Liver (tissue), 9 donors: Measurements from ENCODE around the gene RRAGC. TPM values are rescaled to one million over a fixed set of nuclear protein-coding genes. Genes with fewer than 3 reads are reported as not detected.
A peak's percentile ranks its signal among the peaks of the same experiment; 100 is the strongest.

Experiments used
- DNase-seq: peaks from one replicate; pipeline ENCODE4 v3.0.0-alpha.2; 2017; ENCODE audit warnings: low spot score
- H3K27ac ChIP-seq, 2 donors: one replicate each; pipeline ENCODE4 v1.7.0; 2013; ENCODE audit warnings: inconsistent platforms in 2 of 2, low read length in 2 of 2, control low read depth in 1 of 2, low read depth in 1 of 2, mild to moderate bottlenecking in 1 of 2
- H3K27me3 ChIP-seq, 4 donors: one replicate each; pipeline versions ENCODE4 v1.6.1 to v1.7.0; 2013; ENCODE audit warnings: low read length in 3 of 4, inconsistent platforms in 1 of 4, mild to moderate bottlenecking in 1 of 4, moderate library complexity in 1 of 4; ENCODE audit not compliant: control insufficient read depth in 4 of 4, insufficient read depth in 4 of 4
- H3K36me3 ChIP-seq, 4 donors: one replicate each; pipeline versions ENCODE4 v1.6.1 to v1.7.0; 2013; ENCODE audit warnings: low read length in 3 of 4, mild to moderate bottlenecking in 3 of 4, low read depth in 1 of 4, moderate library complexity in 1 of 4; ENCODE audit not compliant: control insufficient read depth in 4 of 4, insufficient read depth in 3 of 4
- H3K4me1 ChIP-seq, 4 donors: one replicate each; pipeline versions ENCODE4 v1.6.1 to v1.7.0; 2013; ENCODE audit warnings: low read length in 3 of 4, mild to moderate bottlenecking in 3 of 4, moderate library complexity in 1 of 4; ENCODE audit not compliant: control insufficient read depth in 4 of 4, insufficient read depth in 4 of 4
- H3K4me3 ChIP-seq, 3 donors: one replicate each; pipeline versions ENCODE4 v1.6.1 to v1.7.0; 2013; ENCODE audit warnings: low read length in 3 of 3, control low read depth in 1 of 3, low read depth in 1 of 3, mild to moderate bottlenecking in 1 of 3
- H3K9ac ChIP-seq, 2 donors: one replicate each; pipeline ENCODE4 v1.7.0; 2013; ENCODE audit warnings: low read length in 2 of 2, mild to moderate bottlenecking in 2 of 2, moderate library complexity in 2 of 2, control low read depth in 1 of 2, low read depth in 1 of 2
- H3K9me3 ChIP-seq, 4 donors: one replicate each; pipeline versions ENCODE4 v1.6.1 to v1.7.0; 2013; ENCODE audit warnings: low read length in 3 of 4; ENCODE audit not compliant: control insufficient read depth in 4 of 4
- FOXA1 ChIP-seq: IDR thresholded peaks from 2 replicates; pipeline ENCODE4 v1.6.1; 2016; ENCODE audit warnings: antibody characterized with exemption
- FOXA2 ChIP-seq: IDR thresholded peaks from 2 replicates; pipeline ENCODE4 v1.6.1; 2016; ENCODE audit warnings: antibody characterized with exemption
- GABPA ChIP-seq, 2 donors: IDR thresholded peaks in 1 of 2; conservative IDR thresholded peaks in 1 of 2; 2 replicates each; pipeline ENCODE4 v1.6.1; 2016; ENCODE audit warnings: antibody characterized with exemption in 2 of 2, mild to moderate bottlenecking in 1 of 2, moderate library complexity in 1 of 2
- HNF4A ChIP-seq, 2 donors: conservative IDR thresholded peaks; 2 replicates each; pipeline ENCODE4 v1.6.1; 2016; ENCODE audit warnings: antibody characterized with exemption in 2 of 2, mild to moderate bottlenecking in 2 of 2
- HNF4G ChIP-seq: IDR thresholded peaks from 2 replicates; pipeline ENCODE4 v1.6.1; 2016; ENCODE audit warnings: antibody characterized with exemption
- NR2F2 ChIP-seq: IDR thresholded peaks from 2 replicates; pipeline ENCODE4 v1.6.1; 2016; ENCODE audit warnings: antibody characterized with exemption
- RAD21 ChIP-seq, 2 donors: IDR thresholded peaks; 2 replicates each; pipeline ENCODE4 v1.6.1; 2016; ENCODE audit warnings: antibody characterized with exemption in 2 of 2, mild to moderate bottlenecking in 2 of 2
- RXRA ChIP-seq, 2 donors: IDR thresholded peaks; 2 replicates each; pipeline ENCODE4 v1.6.1; 2017 to 2018; ENCODE audit warnings: antibody characterized with exemption in 2 of 2, mild to moderate bottlenecking in 1 of 2
- SP1 ChIP-seq: IDR thresholded peaks from 2 replicates; pipeline ENCODE4 v1.6.1; 2018; ENCODE audit warnings: antibody characterized with exemption, mild to moderate bottlenecking
- TAF1 ChIP-seq: conservative IDR thresholded peaks from 2 replicates; pipeline ENCODE4 v1.6.1; 2016; ENCODE audit warnings: antibody characterized with exemption, mild to moderate bottlenecking
- YY1 ChIP-seq: IDR thresholded peaks from 2 replicates; pipeline ENCODE4 v1.6.1; 2016; ENCODE audit warnings: antibody characterized with exemption, mild to moderate bottlenecking
- WGBS: extraction: QIAGEN DNeasy Blood & Tissue Kit; methylation state at CpG from one replicate; pipeline ENCODE4 v1.1.7; 2013; 5-methylcytosine and 5-hydroxymethylcytosine counted together
- polyA plus RNA-seq, 2 donors: library from polyadenylated mRNA; stranded (reverse) in 1 of 2; unstranded in 1 of 2; fragments of 200-250 nt in 1 of 2; fragments of >200 nt in 1 of 2; fragmentation: Nextera tagmentation in 1 of 2; extraction: Ambion mirVana in 1 of 2; gene quantifications; one replicate each; pipeline versions ENCODE4 v1.2.1 to v1.2.3, GENCODE V29; 2013 to 2015
- total RNA-seq, 2 donors: library from RNA; depleted of rRNA; stranded (reverse); fragments of >200 nt; gene quantifications; one replicate each; pipeline ENCODE4 v1.2.3, GENCODE V29; 2014
- TF ChIP-seq, protein P1 (sequence below): IDR thresholded peaks from 2 replicates; pipeline ENCODE4 v1.6.1; 2016; ENCODE audit warnings: antibody characterized with exemption
- TF ChIP-seq, protein P2 (sequence below): IDR thresholded peaks from 2 replicates; pipeline ENCODE4 v1.6.1; 2016; ENCODE audit warnings: antibody characterized with exemption
- TF ChIP-seq, protein P3 (sequence below): IDR thresholded peaks from 2 replicates; pipeline ENCODE4 v1.6.1; 2016; ENCODE audit warnings: antibody characterized with exemption, mild to moderate bottlenecking
- TF ChIP-seq, protein P4 (sequence below): fragments of 150-350 bp; IDR thresholded peaks from 2 replicates; pipeline ENCODE4 v1.5.1; 2017; ENCODE audit warnings: improper control_type of control experiment, low read depth, low read length; ENCODE audit not compliant: missing input control
- donor health status: healthy.
- donor health status: healthy.
- donor health status: healthy.
- donor health status: healthy.
- donor health status: healthy.

RRAGC gene
- total and polyA plus RNA-seq, 4 donors: 6.6 to 10.1 (median 7.2) TPM

DNA sequence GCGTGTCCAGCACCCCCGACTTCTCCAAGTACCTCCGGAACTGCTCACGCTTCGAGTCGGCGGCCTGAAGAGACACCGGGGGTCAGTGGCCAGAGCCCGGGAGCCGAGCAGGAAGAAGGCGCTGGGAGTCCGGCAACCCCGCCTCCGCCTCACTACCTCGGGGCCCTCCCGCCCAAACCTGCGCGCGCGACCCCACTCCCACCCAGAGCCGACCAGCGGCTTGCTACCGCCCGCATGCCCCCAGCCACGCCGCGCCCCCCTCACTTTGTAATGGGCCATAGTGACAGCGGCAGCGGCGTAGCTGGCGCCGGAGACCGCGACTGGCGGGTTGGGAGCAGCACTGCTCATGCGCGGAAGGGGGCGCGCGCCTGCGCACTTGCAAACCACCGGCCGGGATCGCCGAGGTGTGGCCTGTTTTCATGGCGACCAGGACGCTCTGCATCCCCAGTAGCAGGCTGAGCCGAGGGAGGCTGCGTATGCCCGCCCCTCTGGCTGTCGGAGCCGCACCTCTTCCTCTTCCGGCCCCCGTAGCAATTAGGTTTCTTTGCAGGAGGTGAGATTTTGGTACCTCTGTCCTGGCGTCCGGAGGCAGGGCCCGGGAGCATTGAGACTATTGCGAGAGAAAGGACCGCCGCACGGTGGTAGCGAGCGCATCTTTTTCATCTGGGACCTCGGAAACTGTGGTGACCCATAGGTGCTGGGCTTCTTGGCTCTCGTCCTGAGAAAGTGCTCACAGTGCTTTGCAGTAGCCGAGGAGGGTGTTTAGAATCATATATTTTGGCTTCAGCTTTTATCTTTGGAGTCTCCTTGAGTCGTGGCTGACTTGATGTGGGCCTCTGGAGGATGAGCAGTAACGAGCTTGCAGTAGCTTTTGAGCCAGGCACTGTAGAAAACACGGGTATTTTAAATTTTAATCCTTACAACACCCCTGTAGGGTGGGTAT is 13.7 kb upstream of the RRAGC start, which contains the start of gene MYCBP (continued):
- TF ChIP-seq RAD21 (IDR thresholded peaks at IDR 0.05): peak; percentile 55 to 65
- TF ChIP-seq NR2F2: no peak
- no peak for TF ChIP-seq FOXA2
- TF ChIP-seq GABPA (IDR thresholded peaks at IDR 0.05 in 1 of 2, conservative IDR thresholded peaks at IDR 0.05 in 1 of 2): peak; percentile 66 to 93

DNA sequence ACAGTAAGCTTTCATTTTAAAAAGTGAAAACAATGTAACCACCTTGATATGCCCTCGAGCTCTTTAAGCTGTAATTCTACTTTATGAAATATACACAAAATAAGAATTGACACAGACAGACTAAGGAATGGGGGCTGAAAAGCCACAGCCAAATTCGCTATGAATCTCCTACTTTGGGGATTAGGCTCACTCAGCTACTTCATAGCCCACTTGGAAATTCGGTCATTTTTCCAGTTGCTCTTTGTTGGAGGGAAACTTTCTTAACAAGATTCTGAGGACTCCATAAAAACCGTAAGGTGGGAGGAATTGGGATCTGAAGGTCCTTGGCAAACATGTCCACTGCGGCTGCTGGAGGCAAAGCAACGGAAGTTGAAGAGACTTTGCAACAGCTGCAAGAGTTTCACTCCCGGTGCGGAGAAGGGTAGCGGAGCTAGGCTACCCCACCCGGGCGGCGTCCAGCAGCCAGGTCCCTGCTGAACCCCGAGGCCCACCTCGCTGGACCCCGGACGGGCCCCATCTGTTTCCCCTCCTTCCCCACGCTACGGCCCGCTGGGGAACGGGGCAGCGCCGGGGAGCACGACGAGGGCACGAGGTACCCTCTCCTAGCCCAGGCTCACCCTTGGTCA is 12.9 kb upstream of the RRAGC start:
- TF ChIP-seq, protein P1, sequence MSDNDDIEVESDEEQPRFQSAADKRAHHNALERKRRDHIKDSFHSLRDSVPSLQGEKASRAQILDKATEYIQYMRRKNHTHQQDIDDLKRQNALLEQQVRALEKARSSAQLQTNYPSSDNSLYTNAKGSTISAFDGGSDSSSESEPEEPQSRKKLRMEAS: no peak
- TF ChIP-seq FOXA1: no peak
- no peak for TF ChIP-seq RXRA (IDR thresholded peaks at IDR 0.05)
- no peak for TF ChIP-seq TAF1
- no peak for TF ChIP-seq HNF4A (conservative IDR thresholded peaks at IDR 0.05)
- TF ChIP-seq FOXA2: no peak
- no peak for TF ChIP-seq GABPA (IDR thresholded peaks at IDR 0.05 in 1 of 2, conservative IDR thresholded peaks at IDR 0.05 in 1 of 2)
- TF ChIP-seq NR2F2: no peak
- TF ChIP-seq, protein P2, sequence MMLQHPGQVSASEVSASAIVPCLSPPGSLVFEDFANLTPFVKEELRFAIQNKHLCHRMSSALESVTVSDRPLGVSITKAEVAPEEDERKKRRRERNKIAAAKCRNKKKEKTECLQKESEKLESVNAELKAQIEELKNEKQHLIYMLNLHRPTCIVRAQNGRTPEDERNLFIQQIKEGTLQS: no peak
- H3K27ac ChIP-seq: peak overlapping the region; percentile 25 to 59
- H3K9ac ChIP-seq: peak overlapping the region in 1 of 2 donors; percentile 74
- H3K4me1 ChIP-seq: peaks cover 0 to 21% (median 19%) of the 10 kb centered on the region in 4 donors
- H3K4me3 ChIP-seq: peak overlapping the region; percentile 69 to 98 (median 95)
- DNase-seq: peak; percentile 41
- H3K9me3 ChIP-seq: no peaks in the 10 kb centered on the region
- no peaks in the 10 kb centered on the region for H3K27me3 ChIP-seq
- H3K36me3 ChIP-seq: peaks cover 0 to 3% (median 0%) of the 10 kb centered on the region in 4 donors
- WGBS: 5% methylated on average over 25 of the region's 25 CpGs

DNA sequence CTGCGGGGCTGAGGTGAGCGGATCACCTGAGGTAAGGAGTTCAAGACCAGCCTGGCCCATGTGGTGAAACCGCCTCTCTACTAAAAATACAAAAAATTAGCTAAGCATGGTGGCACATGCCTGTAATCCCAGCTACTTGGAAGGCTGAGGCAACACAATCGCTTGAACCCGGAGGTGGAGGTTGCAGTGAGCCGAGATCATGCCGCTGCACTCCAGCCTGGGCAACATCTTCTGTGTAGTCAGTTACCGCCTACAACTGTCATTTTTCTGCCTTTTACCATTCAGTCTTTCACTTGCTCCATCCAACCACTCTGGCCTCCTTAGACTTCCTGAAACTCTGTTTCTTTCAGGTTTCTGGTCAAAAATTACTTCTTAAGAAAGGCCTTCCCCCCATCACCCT is 11.4 kb upstream of the RRAGC start:
- 94% methylated on average over 8 of the region's 8 CpGs for WGBS
- Histone ChIP-seq H3K36me3 (peaks cover 0 to 5% (median 0%) of the 10 kb centered on the region in 4 donors), H3K27me3 (no peaks in the 10 kb centered on the region), H3K9ac (no peak overlapping the region), H3K9me3 (no peaks in the 10 kb centered on the region), H3K27ac (no peak overlapping the region), H3K4me1 (peaks cover 0 to 21% (median 19%) of the 10 kb centered on the region in 4 donors), H3K4me3 (no peak overlapping the region)
- TF ChIP-seq HNF4A (conservative IDR thresholded peaks at IDR 0.05) (no peak), YY1 (no peak), SP1 (no peak), HNF4G (no peak), FOXA2 (no peak), FOXA1 (no peak)
- TF ChIP-seq, protein P3, sequence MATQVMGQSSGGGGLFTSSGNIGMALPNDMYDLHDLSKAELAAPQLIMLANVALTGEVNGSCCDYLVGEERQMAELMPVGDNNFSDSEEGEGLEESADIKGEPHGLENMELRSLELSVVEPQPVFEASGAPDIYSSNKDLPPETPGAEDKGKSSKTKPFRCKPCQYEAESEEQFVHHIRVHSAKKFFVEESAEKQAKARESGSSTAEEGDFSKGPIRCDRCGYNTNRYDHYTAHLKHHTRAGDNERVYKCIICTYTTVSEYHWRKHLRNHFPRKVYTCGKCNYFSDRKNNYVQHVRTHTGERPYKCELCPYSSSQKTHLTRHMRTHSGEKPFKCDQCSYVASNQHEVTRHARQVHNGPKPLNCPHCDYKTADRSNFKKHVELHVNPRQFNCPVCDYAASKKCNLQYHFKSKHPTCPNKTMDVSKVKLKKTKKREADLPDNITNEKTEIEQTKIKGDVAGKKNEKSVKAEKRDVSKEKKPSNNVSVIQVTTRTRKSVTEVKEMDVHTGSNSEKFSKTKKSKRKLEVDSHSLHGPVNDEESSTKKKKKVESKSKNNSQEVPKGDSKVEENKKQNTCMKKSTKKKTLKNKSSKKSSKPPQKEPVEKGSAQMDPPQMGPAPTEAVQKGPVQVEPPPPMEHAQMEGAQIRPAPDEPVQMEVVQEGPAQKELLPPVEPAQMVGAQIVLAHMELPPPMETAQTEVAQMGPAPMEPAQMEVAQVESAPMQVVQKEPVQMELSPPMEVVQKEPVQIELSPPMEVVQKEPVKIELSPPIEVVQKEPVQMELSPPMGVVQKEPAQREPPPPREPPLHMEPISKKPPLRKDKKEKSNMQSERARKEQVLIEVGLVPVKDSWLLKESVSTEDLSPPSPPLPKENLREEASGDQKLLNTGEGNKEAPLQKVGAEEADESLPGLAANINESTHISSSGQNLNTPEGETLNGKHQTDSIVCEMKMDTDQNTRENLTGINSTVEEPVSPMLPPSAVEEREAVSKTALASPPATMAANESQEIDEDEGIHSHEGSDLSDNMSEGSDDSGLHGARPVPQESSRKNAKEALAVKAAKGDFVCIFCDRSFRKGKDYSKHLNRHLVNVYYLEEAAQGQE: no peak
- TF ChIP-seq, protein P4, sequence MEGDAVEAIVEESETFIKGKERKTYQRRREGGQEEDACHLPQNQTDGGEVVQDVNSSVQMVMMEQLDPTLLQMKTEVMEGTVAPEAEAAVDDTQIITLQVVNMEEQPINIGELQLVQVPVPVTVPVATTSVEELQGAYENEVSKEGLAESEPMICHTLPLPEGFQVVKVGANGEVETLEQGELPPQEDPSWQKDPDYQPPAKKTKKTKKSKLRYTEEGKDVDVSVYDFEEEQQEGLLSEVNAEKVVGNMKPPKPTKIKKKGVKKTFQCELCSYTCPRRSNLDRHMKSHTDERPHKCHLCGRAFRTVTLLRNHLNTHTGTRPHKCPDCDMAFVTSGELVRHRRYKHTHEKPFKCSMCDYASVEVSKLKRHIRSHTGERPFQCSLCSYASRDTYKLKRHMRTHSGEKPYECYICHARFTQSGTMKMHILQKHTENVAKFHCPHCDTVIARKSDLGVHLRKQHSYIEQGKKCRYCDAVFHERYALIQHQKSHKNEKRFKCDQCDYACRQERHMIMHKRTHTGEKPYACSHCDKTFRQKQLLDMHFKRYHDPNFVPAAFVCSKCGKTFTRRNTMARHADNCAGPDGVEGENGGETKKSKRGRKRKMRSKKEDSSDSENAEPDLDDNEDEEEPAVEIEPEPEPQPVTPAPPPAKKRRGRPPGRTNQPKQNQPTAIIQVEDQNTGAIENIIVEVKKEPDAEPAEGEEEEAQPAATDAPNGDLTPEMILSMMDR: no peak
- TF ChIP-seq, protein P1: no peak
- TF ChIP-seq, protein P2: no peak
- no peak for DNase-seq
